GM12872 (cell line): Measurements from ENCODE around the gene PTPRH.

Source experiments
- CTCF ChIP-seq: IDR thresholded peaks from 3 replicates; pipeline ENCODE4 v1.5.1; 2011; ENCODE audit warnings: low read depth, mild to moderate bottlenecking, low read length, moderate library complexity; ENCODE audit not compliant: insufficient read depth

Gene PTPRH

DNA sequence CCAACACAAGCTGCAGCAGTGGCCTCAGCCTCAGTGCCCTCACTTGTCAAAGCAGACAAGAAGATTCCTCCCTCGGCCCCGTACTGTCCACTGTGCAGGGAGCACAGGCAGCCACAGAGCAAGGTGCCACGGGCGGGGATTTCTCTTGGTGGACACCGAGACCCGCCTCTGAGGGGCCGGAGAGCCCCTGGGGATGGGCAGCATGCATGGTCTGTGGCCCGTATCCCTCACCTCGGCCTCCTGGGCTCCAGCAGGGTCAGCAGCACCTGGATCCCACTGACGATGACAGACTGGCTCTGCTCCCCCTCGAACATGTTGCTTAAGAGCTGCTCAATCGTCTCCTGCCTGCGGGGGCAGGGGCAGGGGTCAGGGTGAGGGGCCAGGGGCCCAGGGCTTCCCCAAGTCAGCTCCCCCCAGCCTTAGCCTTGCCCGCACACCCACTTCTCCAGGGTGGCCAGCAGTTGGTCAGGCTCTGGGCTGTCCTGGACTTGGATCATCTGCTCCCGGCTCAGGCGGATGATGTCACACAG is 32.7 kb upstream of the PTPRH start:
- no peak for TF ChIP-seq CTCF

DNA sequence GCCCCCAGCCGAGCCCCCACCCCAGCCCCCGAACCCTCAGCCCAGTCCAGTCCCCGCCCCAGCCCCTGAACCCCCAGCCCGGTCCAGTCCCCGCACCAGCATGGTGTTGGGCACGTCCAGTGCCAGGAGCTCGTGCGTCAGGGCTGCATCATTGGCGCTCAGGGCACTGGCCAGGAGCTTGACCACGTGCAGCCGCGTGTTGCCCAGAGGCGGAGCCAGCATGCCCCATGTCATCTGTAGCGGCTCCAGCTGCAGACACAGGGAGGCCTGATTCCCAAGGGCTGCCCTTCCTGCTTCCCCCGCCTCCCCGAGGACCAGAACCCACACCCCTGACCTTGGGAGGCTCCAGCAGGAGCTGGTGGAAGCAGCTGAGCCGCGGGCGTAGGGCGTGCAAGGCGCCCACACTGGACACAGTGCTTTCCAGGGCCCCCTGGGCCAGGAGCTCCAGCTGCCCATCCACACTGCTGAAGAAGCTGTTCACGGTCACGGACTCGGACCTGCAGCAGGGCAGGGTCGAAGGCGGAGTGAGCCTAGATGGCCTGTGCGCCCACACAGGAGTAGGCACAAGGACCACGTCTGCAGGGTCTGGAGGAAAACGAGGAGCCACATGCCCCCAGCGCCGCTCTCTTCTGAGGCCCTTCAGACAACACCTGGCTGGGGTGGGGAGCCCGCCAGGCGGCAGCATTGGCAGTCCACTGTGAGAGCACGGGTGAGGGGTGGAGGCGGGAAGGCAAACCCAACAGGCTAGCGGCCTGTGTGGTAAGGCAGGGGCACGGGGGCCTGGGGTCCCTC is 32.0 kb upstream of the PTPRH start:
- no peak for TF ChIP-seq CTCF

- no peak for TF ChIP-seq CTCF
Observed at GRCh38 chr19:55240713-55241020, 31.4 kb upstream of the PTPRH start.

- TF ChIP-seq CTCF = no peak
Observed at GRCh38 chr19:55239004-55239403, 29.7 kb upstream of the PTPRH start.

GRCh38 chr19:55238030-55238429 is 28.7 kb upstream of the PTPRH start:
- TF ChIP-seq CTCF = no peak

- TF ChIP-seq CTCF = no peak
Observed at GRCh38 chr19:55232986-55233385, 23.7 kb upstream of the PTPRH start.

GRCh38 chr19:55232286-55232602 is 22.9 kb upstream of the PTPRH start:
- TF ChIP-seq CTCF = no peak
